SIG-M5 (cell line): Measurements from ENCODE around the gene CCDC85B.
"Not testable (repeated sequence)": the region's sequence is repeated elsewhere in the genome, so short reads cannot be mapped to it uniquely, and the experiment has no call there.

Experiments used
- DNase-seq: peaks from one replicate; lab custom pipeline; 2025; lab: John Stamatoyannopoulos, UW

The CCDC85B gene

GRCh38 chr11:65890324-65891218 is at the start of gene CCDC85B:
CCDC85B (plus strand) TSS chr11:65890673; CDS start chr11:65890784, 111 bp downstream.
- DNase-seq: peak; percentile 52

- DNase-seq: no peak
Observed at GRCh38 chr11:65842144-65842543, 48.3 kb upstream of the CCDC85B start.

GRCh38 chr11:65843811-65844210 is 46.7 kb upstream of the CCDC85B start:
- DNase-seq: no peak

GRCh38 chr11:65844231-65844872 is 46.1 kb upstream of the CCDC85B start:
- DNase-seq: no peak

GRCh38 chr11:65847746-65848145 is 42.7 kb upstream of the CCDC85B start:
- DNase-seq: no peak

- DNase-seq: not testable (repeated sequence)
Observed at GRCh38 chr11:65848693-65849092, 41.8 kb upstream of the CCDC85B start.

GRCh38 chr11:65849366-65849765 is 41.1 kb upstream of the CCDC85B start:
- DNase-seq: no peak

- DNase-seq: no peak
Observed at GRCh38 chr11:65849771-65850216, 40.7 kb upstream of the CCDC85B start.

- DNase-seq: no peak
Observed at GRCh38 chr11:65850217-65851082, 40.0 kb upstream of the CCDC85B start.

- DNase-seq: no peak
Observed at GRCh38 chr11:65851083-65851579, 39.3 kb upstream of the CCDC85B start.

- DNase-seq: no peak
Observed at GRCh38 chr11:65851811-65852507, 38.5 kb upstream of the CCDC85B start.

GRCh38 chr11:65852508-65853245 is 37.8 kb upstream of the CCDC85B start:
- DNase-seq: no peak

- no peak for DNase-seq
Observed at GRCh38 chr11:65853246-65853979, 37.1 kb upstream of the CCDC85B start.

- no peak for DNase-seq
Observed at GRCh38 chr11:65854161-65854592, 36.3 kb upstream of the CCDC85B start.

- DNase-seq: no peak
Observed at GRCh38 chr11:65854852-65855837, 35.3 kb upstream of the CCDC85B start.

- DNase-seq: no peak
Observed at GRCh38 chr11:65855927-65856363, 34.5 kb upstream of the CCDC85B start.

GRCh38 chr11:65856689-65857499 is 33.6 kb upstream of the CCDC85B start:
- DNase-seq: no peak

GRCh38 chr11:65857500-65857852 is 33.0 kb upstream of the CCDC85B start:
- no peak for DNase-seq
